ENCODE data around the gene CCDC7.
"Not testable (repeated sequence)": the region's sequence is repeated elsewhere in the genome, so short reads cannot be mapped to it uniquely, and the experiment has no call there.

CCDC7 gene

GRCh38 chr10:32582946-32583345 is 137.0 kb downstream of the CCDC7 start:
- DNase-seq, result no peak

- DNase-seq, result not testable (repeated sequence)
Observed at GRCh38 chr10:32598022-32598421, 152.1 kb downstream of the CCDC7 start.

DNA sequence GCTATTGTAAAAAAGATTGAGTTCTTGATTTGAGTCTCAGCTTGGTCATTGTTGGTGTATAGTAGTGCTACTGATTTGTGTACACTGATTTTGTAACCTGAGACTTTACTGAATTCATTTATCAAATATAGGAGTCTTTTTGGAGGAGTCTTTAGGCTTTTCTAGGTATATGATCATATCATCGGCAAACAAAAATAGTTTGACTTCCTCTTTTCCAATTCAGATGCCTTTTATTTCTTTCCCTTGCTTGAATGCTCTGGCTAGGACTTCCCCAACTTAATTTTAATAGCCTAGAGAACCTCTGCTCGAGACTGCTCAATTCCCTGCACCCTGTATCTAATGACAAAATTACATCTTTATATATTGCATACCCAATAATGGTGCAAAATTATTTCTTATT is 154.4 kb downstream of the CCDC7 start:
- no peak for DNase-seq

GRCh38 chr10:32601562-32601961 is 155.6 kb downstream of the CCDC7 start:
- DNase-seq, result not testable (repeated sequence)

- no peak for DNase-seq
Observed at GRCh38 chr10:32605787-32606186, 159.8 kb downstream of the CCDC7 start.

DNA sequence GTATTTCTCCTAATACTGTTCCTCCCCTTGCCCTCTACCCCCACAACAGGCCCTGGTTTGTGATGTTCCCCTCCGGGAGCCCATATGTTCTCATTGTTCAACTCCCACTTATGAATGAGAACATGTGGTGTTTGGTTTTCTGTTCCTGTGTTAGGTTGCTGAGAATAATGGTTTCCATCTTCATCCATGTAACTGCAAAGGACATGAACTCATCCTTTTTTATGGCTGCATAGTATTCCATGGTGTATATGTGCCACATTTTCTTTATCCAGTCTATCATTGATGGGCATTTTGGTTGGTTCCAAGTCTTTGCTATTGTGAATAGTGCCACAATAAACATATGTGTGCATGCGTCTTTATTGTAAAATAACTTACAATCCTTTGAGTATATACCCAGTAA is 164.6 kb downstream of the CCDC7 start:
- DNase-seq, result not testable (repeated sequence)

DNA sequence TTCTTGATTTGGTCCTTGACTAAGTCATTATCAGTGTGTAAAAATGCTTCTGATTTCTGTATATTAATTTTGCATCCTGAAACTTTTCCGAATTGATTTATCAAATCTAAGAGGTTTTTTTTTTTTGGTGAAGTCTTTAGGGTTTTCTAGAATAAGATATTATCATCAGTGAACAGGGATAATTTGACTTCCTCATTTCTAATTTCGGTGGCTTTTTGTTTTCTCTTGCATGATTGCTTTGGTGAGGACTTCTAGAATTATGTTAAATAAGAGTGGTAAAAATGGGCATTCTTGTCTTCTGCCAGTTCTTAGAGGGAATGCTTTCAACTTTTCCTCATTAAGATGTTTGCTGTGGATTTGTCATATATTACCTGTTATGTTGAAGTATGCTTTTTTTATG is 170.5 kb downstream of the CCDC7 start:
- no peak for DNase-seq

DNA sequence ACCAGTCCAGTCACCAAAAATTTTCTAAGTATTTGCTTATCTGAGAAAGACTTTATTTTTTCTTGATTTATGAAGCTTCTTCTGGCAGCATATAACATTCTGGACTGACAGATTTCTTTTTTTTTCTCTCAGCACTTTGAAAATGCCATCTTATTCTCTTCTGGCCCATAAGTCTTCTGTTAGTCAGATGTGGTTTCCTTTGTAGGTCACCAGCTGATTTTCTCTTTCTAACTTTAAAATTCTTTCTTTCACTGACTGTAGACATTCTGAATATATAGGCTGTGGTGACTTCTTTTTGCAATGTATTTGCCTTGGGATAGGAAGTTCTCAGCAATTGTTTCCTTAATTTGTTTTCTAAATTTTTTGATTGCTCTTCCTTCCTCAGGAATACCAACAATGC is 172.5 kb downstream of the CCDC7 start:
- no peak for DNase-seq

- no peak for DNase-seq
Observed at GRCh38 chr10:32621969-32622368, 176.0 kb downstream of the CCDC7 start.

DNA sequence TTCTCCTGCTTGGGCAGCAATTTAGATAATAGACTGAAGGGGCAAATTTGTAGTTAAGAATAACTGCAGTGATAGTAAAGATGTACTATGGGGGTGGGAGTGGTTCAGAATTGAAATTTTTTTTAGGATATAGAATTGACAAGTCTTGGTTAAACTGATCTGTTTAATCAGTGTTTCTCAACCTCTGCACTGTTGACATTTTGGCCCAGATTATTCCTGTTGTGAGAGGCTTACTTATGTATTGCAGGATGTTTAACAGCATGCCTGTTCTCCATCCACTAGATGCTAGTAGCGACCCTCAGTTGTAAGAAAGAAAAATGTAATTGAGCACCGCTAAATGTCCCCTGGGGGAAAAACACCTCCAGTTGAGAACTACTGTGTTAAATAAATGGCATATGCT is 176.5 kb downstream of the CCDC7 start:
- DNase-seq, result no peak

DNA sequence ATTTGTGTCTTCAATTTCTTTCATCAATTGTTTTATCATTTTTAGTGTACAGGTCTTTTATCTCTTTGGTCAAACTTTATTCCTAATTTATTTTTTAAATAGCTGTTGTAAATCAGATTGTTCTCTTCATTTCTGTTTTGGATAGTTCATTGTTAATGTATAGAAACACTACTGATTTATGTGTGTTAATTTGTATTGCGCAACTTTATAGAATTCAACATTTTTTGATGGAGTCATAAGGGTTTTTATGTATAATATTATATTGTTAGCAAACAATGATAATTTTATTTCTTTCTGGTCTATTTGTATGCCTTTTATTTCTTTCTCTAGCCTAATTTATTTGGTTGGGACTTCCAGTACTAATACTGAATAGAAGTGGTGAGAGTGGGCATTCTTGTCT is 181.2 kb downstream of the CCDC7 start:
- DNase-seq, result no peak

GRCh38 chr10:32629910-32630309 is 184.0 kb downstream of the CCDC7 start:
- no peak for DNase-seq

GRCh38 chr10:32646535-32646934 is 200.6 kb downstream of the CCDC7 start:
- DNase-seq, result no peak

- no peak for DNase-seq
Observed at GRCh38 chr10:32650246-32650655, 204.3 kb downstream of the CCDC7 start.

- not testable (repeated sequence) for DNase-seq
Observed at GRCh38 chr10:32657430-32657829, 211.5 kb downstream of the CCDC7 start.

DNA sequence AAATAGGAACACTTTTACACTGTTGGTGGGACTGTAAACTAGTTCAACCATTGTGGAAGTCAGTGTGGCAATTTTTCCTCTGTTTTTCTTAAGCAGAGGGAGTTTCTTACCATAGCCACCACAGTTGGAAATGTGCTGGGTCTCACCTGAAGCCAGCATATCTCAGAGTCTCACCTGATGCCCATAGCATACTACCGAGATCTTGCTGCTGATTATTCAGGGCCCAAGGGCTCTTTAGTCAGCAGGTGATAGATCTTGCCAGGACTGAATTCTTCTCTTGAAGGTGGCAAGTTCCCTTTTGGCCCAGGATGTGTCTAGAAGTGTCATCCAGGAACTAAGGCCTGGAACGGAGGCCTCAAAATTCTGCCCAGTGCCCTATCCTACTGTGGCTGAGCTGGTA is 215.4 kb downstream of the CCDC7 start:
- no peak for DNase-seq

DNA sequence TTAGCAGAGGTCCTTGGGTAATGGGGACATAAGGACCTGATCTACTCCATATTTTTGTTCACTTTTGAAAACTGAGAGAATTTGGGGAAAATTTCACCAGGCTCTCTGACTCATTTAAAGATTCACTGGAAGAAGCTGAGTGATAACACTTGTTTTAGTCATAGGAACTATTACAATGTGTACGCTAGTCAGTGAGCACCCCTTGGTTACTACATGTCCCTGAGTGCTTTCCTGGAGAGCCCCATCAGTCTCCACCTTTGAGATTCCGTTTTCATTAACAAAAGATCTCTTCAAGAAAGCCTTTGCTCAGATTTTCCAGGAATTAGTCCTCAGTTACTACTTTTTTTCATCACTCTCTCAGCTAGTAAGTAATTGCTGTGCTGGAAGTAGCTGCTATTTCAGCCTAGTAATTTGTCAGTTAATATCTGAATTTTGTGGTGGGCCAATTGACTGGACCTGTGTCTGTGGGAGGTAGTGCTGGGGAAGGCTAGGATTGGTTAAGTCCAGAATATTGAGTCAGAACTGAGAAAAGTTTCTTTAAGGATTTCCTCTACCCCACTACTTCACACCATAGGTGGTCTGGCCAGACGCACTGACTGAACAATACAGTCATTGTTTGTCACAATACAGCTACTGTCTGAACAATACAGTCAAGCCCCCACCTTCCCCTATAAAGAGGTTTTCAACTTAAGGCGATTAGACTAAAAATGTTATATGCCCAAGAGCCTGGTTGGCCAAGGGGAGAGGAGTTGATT is 235.0 kb downstream of the CCDC7 start:
- no peak for DNase-seq

DNA sequence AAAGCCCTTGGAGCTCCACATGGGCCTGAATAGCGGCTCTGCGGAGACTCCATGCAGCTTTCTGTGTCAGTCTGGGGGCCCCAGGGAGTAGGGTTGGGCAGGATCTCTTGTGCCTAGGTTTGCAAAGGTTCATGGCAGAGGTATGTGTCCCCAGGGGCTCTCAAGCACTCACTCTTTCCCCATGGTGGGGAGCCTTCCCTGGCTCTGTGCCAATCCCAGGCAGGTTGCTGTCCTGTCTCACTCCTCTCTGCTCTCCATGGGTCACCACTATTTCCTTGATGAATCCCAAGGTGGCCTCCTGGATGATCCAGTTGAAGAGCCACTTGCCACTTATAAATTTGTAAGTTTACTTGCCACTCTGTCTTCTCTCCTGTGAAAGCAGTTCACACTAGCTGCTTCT is 238.4 kb downstream of the CCDC7 start:
- no peak for DNase-seq

GRCh38 chr10:32687116-32687515 is 241.2 kb downstream of the CCDC7 start:
- DNase-seq, result no peak

DNA sequence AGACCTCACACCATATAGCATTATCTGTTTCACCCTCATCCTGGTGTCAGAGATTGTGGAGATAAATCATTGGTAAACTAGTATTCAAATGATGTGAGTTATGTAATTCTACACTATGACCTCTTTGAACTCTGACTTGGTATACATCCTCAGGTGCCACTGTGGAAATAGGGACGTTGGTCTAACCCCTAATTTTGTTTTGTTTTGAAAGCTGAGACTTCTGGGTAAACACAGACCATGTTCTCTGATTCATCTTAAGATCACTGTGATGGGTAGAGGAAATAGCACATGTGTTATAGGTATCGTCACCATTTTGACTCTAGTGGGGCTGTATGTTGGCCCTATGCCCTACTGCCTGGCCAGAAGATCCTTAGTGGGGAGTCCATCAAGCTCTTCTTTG is 241.6 kb downstream of the CCDC7 start:
- DNase-seq, result no peak

- DNase-seq, result no peak
Observed at GRCh38 chr10:32692174-32692573, 246.2 kb downstream of the CCDC7 start.

DNA sequence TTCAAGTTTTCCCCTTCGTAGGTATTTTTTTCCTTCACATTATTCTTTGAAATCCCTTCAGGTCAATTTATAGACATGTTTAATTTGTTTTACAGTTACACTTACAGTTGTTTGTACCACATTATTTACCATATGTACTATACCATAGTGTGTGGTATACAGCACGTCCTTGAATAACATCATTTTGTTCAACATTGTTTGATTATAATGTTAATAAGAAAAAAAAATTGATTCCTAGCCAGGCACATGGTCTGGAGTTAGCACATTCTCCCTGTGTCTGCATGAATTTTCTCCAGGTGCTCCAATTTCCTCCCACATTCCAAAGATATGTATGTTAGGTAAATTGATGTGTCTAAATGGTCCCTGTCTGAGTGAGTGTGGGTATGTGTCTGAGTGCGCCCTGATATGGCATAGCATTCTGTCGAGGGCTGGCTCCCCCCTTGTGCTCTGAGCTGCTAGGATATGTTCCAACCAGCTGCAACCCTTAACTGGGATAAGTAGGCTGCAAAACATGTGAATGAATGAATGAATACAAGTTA is 247.6 kb downstream of the CCDC7 start:
- DNase-seq, result no peak

- not testable (repeated sequence) for DNase-seq
Observed at GRCh38 chr10:32699683-32700082, 253.7 kb downstream of the CCDC7 start.

GRCh38 chr10:32713560-32713959 is 267.6 kb downstream of the CCDC7 start:
- DNase-seq, result no peak

DNA sequence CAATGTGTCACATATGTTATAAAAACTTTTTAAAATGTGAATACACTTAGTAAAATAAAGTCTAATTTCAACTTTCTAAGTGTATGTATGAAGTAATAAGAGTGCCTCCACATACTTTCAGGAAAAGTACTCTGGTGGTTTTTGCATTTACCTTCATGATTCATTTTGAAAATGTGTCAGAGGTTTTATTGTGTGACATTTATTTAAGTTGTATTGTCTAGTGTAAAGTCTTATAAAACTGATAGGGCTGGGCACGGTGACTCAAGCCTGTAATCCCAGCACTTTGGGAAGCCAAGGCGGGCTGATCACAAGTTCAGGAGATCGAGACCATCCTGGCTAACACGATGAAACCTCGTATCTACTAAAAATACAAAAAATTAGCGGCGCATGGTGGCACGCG is 285.6 kb downstream of the CCDC7 start:
- DNase-seq, result no peak

Measured in activated CD8-positive, alpha-beta memory T cell treated with anti-CD3 and anti-CD28 coated beads, Interleukin-2, amount 50 U/mL, for 4 hours (primary cell).